SK-N-SH (cell line): ENCODE results near the gene GLIS2. TPM values are rescaled to one million over a fixed set of nuclear protein-coding genes. Genes with fewer than 3 reads are reported as not detected.

Source experiments
- CTCF ChIA-PET: fragments of 300-600, 350-600 bp; formaldehyde crosslinking; extraction: SDS; loops from one replicate; lab custom pipeline; 2021; lab: Yijun Ruan, JAX
- POLR2A ChIA-PET: fragments of 350-600 bp; sonication (Branson Sonifier 250); formaldehyde crosslinking; extraction: SDS; loops from one replicate; lab custom pipeline; 2020; ENCODE audit warnings: antibody characterized with exemption, inconsistent platforms; lab: Yijun Ruan, JAX
- DNase-seq: peaks from one replicate; pipeline ENCODE4 v3.0.0; 2012
- H2AFZ ChIP-seq: fragments of 200-600 bp; sonication (generic); 2 replicates; pipeline ENCODE4 v1.8.1; 2016; ENCODE audit warnings: antibody characterized with exemption, mild to moderate bottlenecking, low read depth
- H3F3A ChIP-seq: fragments of 200-600 bp; sonication (generic); replicated peaks from 2 replicates; pipeline ENCODE3; 2016; ENCODE audit warnings: antibody characterized with exemption, mild to moderate bottlenecking; ENCODE audit not compliant: insufficient read depth
- H3K27ac ChIP-seq, 2 experiments: fragments of 200-500 bp in 1 of 2; fragments of 200-600 bp in 1 of 2; sonication (Bioruptor generic) in 1 of 2; sonication (generic), shearing (Covaris generic) in 1 of 2; 2 replicates each; pipeline versions ENCODE4 v1.5.1 to v1.6.1; 2014 to 2016; ENCODE audit warnings: low read depth in 2 of 2, inconsistent platforms in 1 of 2, low read length in 1 of 2, mild to moderate bottlenecking in 1 of 2, mixed read lengths in 1 of 2
- H3K27me3 ChIP-seq: fragments of 200-600 bp; sonication (generic), shearing (Covaris generic); 2 replicates; pipeline ENCODE4 v1.6.1; 2016; ENCODE audit warnings: mixed run types; ENCODE audit not compliant: insufficient read depth
- H3K36me3 ChIP-seq, 2 experiments: fragments of 200-500 bp in 1 of 2; fragments of 200-600 bp in 1 of 2; sonication (Bioruptor generic) in 1 of 2; sonication (generic) in 1 of 2; replicated peaks in 1 of 2; 2 replicates each; pipeline versions ENCODE3 to v1.5.1; 2014 to 2016; ENCODE audit warnings: low read length in 1 of 2, mild to moderate bottlenecking in 1 of 2; ENCODE audit not compliant: insufficient read depth in 2 of 2, control insufficient read depth in 1 of 2
- H3K4me1 ChIP-seq, 2 experiments: fragments of 200-500 bp in 1 of 2; fragments of 200-600 bp in 1 of 2; sonication (Bioruptor generic) in 1 of 2; sonication (generic), shearing (Covaris generic) in 1 of 2; 2 replicates each; pipeline versions ENCODE4 v1.5.1 to v1.6.1; 2014 to 2016; ENCODE audit warnings: low read depth in 1 of 2, low read length in 1 of 2, mixed run types in 1 of 2; ENCODE audit not compliant: insufficient read depth in 2 of 2, control insufficient read depth in 1 of 2
- H3K4me2 ChIP-seq: fragments of 200-600 bp; sonication (generic), shearing (Covaris generic); 2 replicates; pipeline ENCODE4 v1.6.1; 2017; ENCODE audit warnings: mixed run types
- H3K4me3 ChIP-seq, 2 experiments: fragments of 200-500 bp in 1 of 2; fragments of 200-600 bp in 1 of 2; sonication (Bioruptor generic) in 1 of 2; sonication (generic), shearing (Covaris generic) in 1 of 2; 2 replicates each; pipeline versions ENCODE4 v1.5.1 to v1.8.1; 2014 to 2016; ENCODE audit warnings: low read depth in 2 of 2, inconsistent platforms in 1 of 2, low read length in 1 of 2, mild to moderate bottlenecking in 1 of 2, mixed read lengths in 1 of 2, moderate library complexity in 1 of 2
- H3K79me2 ChIP-seq: fragments of 200-600 bp; sonication (generic); 2 replicates; pipeline ENCODE4 v1.8.1; 2017; ENCODE audit warnings: mild to moderate bottlenecking; ENCODE audit not compliant: insufficient read depth
- H3K9ac ChIP-seq: fragments of 200-600 bp; sonication (generic); 2 replicates; pipeline ENCODE4 v1.6.1; 2017; ENCODE audit warnings: mixed run types
- H3K9me2 ChIP-seq: fragments of 200-600 bp; sonication (generic); 2 replicates; pipeline ENCODE4 v1.6.1; 2017; ENCODE audit warnings: mixed run types
- H3K9me3 ChIP-seq: fragments of 200-600 bp; sonication (generic); 2 replicates; pipeline ENCODE4 v1.6.1; 2017; ENCODE audit warnings: mixed run types, mild to moderate bottlenecking, moderate library complexity
- H4K20me1 ChIP-seq: fragments of 200-600 bp; sonication (generic); 2 replicates; pipeline ENCODE4 v1.6.1; 2017; ENCODE audit warnings: mild to moderate bottlenecking, mixed run types; ENCODE audit not compliant: insufficient read depth
- CHD2 ChIP-seq: fragments of 150-350 bp; IDR thresholded peaks from 2 replicates; pipeline ENCODE4 v1.6.1; 2018; ENCODE audit warnings: low read length; ENCODE audit not compliant: partially characterized antibody
- EP300 ChIP-seq, 2 experiments: IDR thresholded peaks; 2 replicates each; pipeline versions ENCODE4 v1.4.0 to v1.6.1; 2012; ENCODE audit warnings: borderline replicate concordance in 1 of 2, low read depth in 1 of 2, low read length in 1 of 2
- FOSL2 ChIP-seq: IDR thresholded peaks from 2 replicates; pipeline ENCODE4 v1.4.0; 2012; ENCODE audit warnings: low read depth, mild to moderate bottlenecking, moderate library complexity, borderline replicate concordance
- IRF3 ChIP-seq: fragments of 150-350 bp; IDR thresholded peaks from 2 replicates; pipeline ENCODE4 v1.6.1; 2016; ENCODE audit warnings: mild to moderate bottlenecking, low read depth, low read length
- MEF2A ChIP-seq: IDR thresholded peaks from 2 replicates; pipeline ENCODE4 v1.4.0; 2012; ENCODE audit warnings: low read depth, borderline replicate concordance
- PBX3 ChIP-seq: IDR thresholded peaks from 2 replicates; pipeline ENCODE4; 2012
- RAD21 ChIP-seq: IDR thresholded peaks from 2 replicates; pipeline ENCODE4 v1.6.1; 2012; ENCODE audit warnings: mild to moderate bottlenecking, low read length
- RCOR1 ChIP-seq: fragments of 150-350 bp; IDR thresholded peaks from 2 replicates; pipeline ENCODE4 v1.6.1; 2017; ENCODE audit warnings: antibody characterized with exemption, low read length
- REST ChIP-seq: IDR thresholded peaks from 2 replicates; pipeline ENCODE4 v1.6.1; 2012; ENCODE audit warnings: mild to moderate bottlenecking, low read depth, low read length, moderate library complexity
- USF1 ChIP-seq: IDR thresholded peaks from 2 replicates; pipeline ENCODE4 v1.4.0; 2012; ENCODE audit warnings: low read depth, borderline replicate concordance
- YY1 ChIP-seq: IDR thresholded peaks from 2 replicates; pipeline ENCODE4 v1.4.0; 2012; ENCODE audit warnings: low read depth, mild to moderate bottlenecking
- WGBS: methylation state at CpG from one replicate; pipeline ENCODE4 v1.1.6; 2017; ENCODE audit warnings: low lambda C conversion rate; 5-methylcytosine and 5-hydroxymethylcytosine counted together
- polyA plus RNA-seq, 3 experiments: library from polyadenylated mRNA; depleted of rRNA; stranded (reverse); fragments of >200 nt; gene quantifications; 2 replicates each; pipeline ENCODE4 v1.2.3, GENCODE V29; 2012

The GLIS2 gene
- polyA plus RNA-seq, 1 of the 3 experiments (the other 2 are of a cell fraction), result 6.5 TPM

- H3K27me3 ChIP-seq, result no peaks in the 10 kb centered on the region
- DNase-seq, result no peak
- H3K9me3 ChIP-seq, result no peaks in the 10 kb centered on the region
- CTCF ChIA-PET, result interaction anchor here (1.0 to 10.6 kb wide), 8 partner anchors 10 to 87 kb away, joined by 3 to 153 read pairs (median 10); partner anchors contain the start of gene PAM16
- peaks cover 40% of the 10 kb centered on the region for H3K79me2 ChIP-seq
- H3K9me2 ChIP-seq, result no peaks in the 10 kb centered on the region
- TF ChIP-seq IRF3, result no peak
- TF ChIP-seq USF1, result no peak
- no peak for TF ChIP-seq EP300 (IDR thresholded peaks at IDR 0.05; ENCODE audit: borderline replicate concordance in 1 of 2, low read depth in 1 of 2, low read length in 1 of 2)
- no peak for TF ChIP-seq PBX3
- TF ChIP-seq FOSL2, result no peak
- no peak for TF ChIP-seq MEF2A
- no peak for TF ChIP-seq CHD2
- TF ChIP-seq REST, result no peak
- TF ChIP-seq RAD21, result no peak
- TF ChIP-seq RCOR1, result no peak
- TF ChIP-seq YY1, result no peak
- no peak overlapping the region for H3K4me3 ChIP-seq
- H3F3A ChIP-seq, result no peaks in the 10 kb centered on the region
- no peak overlapping the region; a peak in 1 of 4 replicates for H3K27ac ChIP-seq
- no peak overlapping the region for H2AFZ ChIP-seq
- peaks cover 0 to 33% of the 10 kb centered on the region in 2 experiments for H3K36me3 ChIP-seq
- H3K9ac ChIP-seq, result no peak overlapping the region
- WGBS, result no CpG with 5 or more reads among the region's 13 CpGs
- H4K20me1 ChIP-seq, result peaks cover 22% of the 10 kb centered on the region
- POLR2A ChIA-PET, result interaction anchor here (1.4 kb wide), 1 partner anchor 9 kb away, joined by 5 read pairs; no protein-coding TSS in a partner anchor
- peaks cover 0 to 21% of the 10 kb centered on the region in 2 experiments; a peak in 1 of 4 replicates for H3K4me1 ChIP-seq
- no peak overlapping the region for H3K4me2 ChIP-seq
Measured at GRCh38 chr16:4341250-4341649, 25.4 kb downstream of the GLIS2 start.
